Stimulated activated naive B cell treated with anti-CD40 and anti-IgM and Interleukin-4, amounts not matched to agents 10 μg/mL and 1 μg/mL and 100 μg/mL, for 72 hours (primary cell): ENCODE results near the gene KIF16B.
"Not testable (repeated sequence)": the region's sequence is repeated elsewhere in the genome, so short reads cannot be mapped to it uniquely, and the experiment has no call there.

ENCODE experiments used
- ATAC-seq, 2 donors: fragments of 150-1000 bp; cut with Tn5 transposase; replicated peaks; 2 replicates each; pipeline ENCODE4 v1.10.0; 2021; ENCODE audit warnings: moderate library complexity in 1 of 2
- DNase-seq: peaks from one replicate; pipeline ENCODE4 v3.0.0; 2021
- H3K27ac Mint-ChIP-seq: one replicate; pipeline ENCODE4 v1.8.0; 2022; ENCODE audit warnings: mild to moderate bottlenecking, mixed read lengths
- H3K27me3 Mint-ChIP-seq, 2 donors: one replicate each; pipeline ENCODE4 v1.8.0; 2022; ENCODE audit warnings: mixed read lengths in 2 of 2
- H3K36me3 Mint-ChIP-seq, 2 donors: one replicate each; pipeline ENCODE4 v1.8.0; 2022; ENCODE audit warnings: mixed read lengths in 2 of 2, mild to moderate bottlenecking in 1 of 2
- H3K4me1 Mint-ChIP-seq, 2 donors: one replicate each; pipeline ENCODE4 v1.8.0; 2022; ENCODE audit warnings: mixed read lengths in 2 of 2, mild to moderate bottlenecking in 1 of 2
- H3K4me3 Mint-ChIP-seq, 2 donors: one replicate each; pipeline ENCODE4 v1.8.0; 2022; ENCODE audit warnings: mild to moderate bottlenecking in 2 of 2, mixed read lengths in 2 of 2, moderate library complexity in 1 of 2
- H3K9me3 Mint-ChIP-seq, 2 donors: one replicate each; pipeline ENCODE4 v1.8.0; 2022; ENCODE audit warnings: mixed read lengths in 2 of 2, mild to moderate bottlenecking in 1 of 2

The KIF16B gene

DNA sequence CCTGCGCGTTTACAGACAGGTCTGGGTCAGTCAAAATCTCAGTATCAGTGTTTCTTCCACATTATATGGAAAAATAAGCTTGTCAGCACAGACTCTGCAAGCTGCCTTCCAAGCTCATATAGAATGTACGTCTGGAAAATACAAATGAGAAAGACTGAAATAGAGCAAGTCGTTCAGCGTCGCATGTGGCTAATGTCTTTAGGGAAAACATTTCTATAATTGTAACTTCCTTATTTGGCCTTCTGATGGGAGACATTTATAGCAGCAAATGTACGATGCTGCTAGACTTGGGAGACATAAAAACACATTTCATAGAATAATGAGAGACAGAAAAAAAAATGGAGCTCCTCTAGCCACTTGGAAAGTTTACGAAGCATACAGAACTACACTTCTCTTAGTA, 122.2 kb downstream of the KIF16B start:
- Mint-ChIP-seq H3K27me3 (no peaks in the 10 kb centered on the region), H3K4me1 (peaks cover 14 to 43% of the 10 kb centered on the region in 2 donors), H3K36me3 (peaks cover 17 to 26% of the 10 kb centered on the region in 2 donors), H3K9me3 (no peaks in the 10 kb centered on the region), H3K4me3 (peak overlapping the region in 1 of 2 donors; percentile 30), H3K27ac (no peak overlapping the region)
- no peak for DNase-seq
- ATAC-seq, result peak in 1 of 2 donors; percentile 50

GRCh38 chr20:16446991-16447390, 126.3 kb downstream of the KIF16B start:
- ATAC-seq (no peak), DNase-seq (no peak)
- Mint-ChIP-seq H3K4me3 (no peak overlapping the region), H3K9me3 (no peaks in the 10 kb centered on the region), H3K36me3 (peaks cover 17 to 26% of the 10 kb centered on the region in 2 donors), H3K4me1 (peaks cover 13 to 33% of the 10 kb centered on the region in 2 donors), H3K27ac (no peak overlapping the region), H3K27me3 (no peaks in the 10 kb centered on the region)

DNA sequence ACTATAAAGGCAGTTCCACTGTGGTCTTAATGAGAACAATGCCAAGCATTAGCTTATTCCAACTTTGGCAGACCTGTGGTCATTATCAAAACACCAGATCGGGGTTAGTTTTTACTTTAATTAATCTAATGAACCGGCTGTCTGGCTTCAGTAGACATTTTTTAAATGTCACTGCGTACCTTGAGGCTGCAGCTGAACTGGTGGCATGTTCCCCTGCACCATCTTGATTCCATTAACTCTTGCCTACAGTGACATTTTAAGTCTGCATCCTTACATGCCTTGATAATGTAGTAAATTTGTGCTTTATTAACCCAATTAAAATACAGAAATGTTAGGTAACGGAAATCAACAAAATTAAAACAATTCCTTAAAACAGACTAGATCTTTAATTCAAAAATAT, 127.0 kb downstream of the KIF16B start:
- Mint-ChIP-seq H3K4me1 (peaks cover 8 to 26% of the 10 kb centered on the region in 2 donors), H3K27me3 (no peaks in the 10 kb centered on the region), H3K9me3 (no peaks in the 10 kb centered on the region), H3K36me3 (peaks cover 16 to 29% of the 10 kb centered on the region in 2 donors), H3K4me3 (no peak overlapping the region), H3K27ac (no peak overlapping the region)
- ATAC-seq (no peak), DNase-seq (no peak)

DNA sequence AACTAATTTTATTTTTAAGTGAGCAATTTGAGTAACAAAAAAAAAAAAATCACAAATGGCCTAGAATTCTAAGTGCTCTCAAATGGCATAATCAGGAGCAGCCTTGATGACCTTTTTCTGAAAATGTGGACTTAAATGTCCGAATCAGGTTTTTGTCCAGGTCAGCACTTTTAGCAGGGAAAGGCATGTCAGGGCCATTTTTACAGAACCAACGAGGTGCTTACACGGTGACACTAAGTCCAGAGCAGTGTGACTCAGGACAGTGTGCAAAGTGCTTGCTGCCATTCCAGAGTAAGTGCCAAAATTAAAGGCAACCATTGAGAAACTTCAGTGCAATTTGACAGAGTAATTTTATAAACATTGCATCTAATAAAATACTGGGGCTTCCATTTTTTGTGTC, 127.8 kb downstream of the KIF16B start:
- no peaks in the 10 kb centered on the region for H3K27me3 Mint-ChIP-seq
- no peak overlapping the region for H3K4me3 Mint-ChIP-seq
- H3K27ac Mint-ChIP-seq, result no peak overlapping the region
- peaks cover 3 to 18% of the 10 kb centered on the region in 2 donors for H3K4me1 Mint-ChIP-seq
- ATAC-seq (no peak), DNase-seq (no peak)
- H3K9me3 Mint-ChIP-seq, result no peaks in the 10 kb centered on the region
- H3K36me3 Mint-ChIP-seq, result peaks cover 15 to 32% of the 10 kb centered on the region in 2 donors

DNA sequence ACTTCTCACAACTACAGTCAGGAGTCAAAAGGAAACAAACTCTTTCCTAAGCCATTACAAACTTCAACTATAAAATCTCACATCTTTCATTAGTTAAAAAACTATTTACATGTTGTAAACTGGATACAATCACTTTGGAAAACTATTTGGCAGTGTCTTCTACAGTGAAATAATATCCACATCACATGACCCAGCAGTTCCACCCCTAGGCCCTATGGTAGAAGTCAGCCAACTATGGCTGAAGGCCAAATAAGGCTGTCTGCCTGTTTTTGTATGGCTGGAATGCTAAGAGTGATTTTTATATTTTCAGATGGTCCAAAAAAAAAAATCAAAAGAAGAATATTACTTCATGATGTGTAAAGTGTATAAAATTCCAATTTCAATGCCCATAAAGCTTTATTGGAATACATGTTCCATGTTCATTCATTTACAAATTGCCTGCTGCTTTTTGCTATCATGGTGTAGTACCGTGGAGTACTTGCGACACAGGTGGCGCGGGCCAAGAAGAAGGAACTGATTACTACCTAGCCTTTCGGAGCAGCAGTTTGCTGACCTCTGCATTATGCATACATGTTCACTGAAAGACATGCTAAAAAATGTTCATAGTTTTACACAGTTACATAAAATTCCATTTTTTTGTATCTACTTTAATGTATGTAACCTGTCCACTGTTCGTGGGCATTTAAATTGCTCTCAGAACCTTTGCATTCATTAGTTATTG, 129.0 kb downstream of the KIF16B start:
- Mint-ChIP-seq H3K4me1 (peaks cover 1 to 15% of the 10 kb centered on the region in 2 donors), H3K27ac (no peak overlapping the region), H3K27me3 (no peaks in the 10 kb centered on the region), H3K36me3 (peaks cover 20 to 34% of the 10 kb centered on the region in 2 donors), H3K4me3 (no peak overlapping the region), H3K9me3 (peaks cover 5 to 6% of the 10 kb centered on the region in 2 donors)
- DNase-seq (no peak), ATAC-seq (no peak)

DNA sequence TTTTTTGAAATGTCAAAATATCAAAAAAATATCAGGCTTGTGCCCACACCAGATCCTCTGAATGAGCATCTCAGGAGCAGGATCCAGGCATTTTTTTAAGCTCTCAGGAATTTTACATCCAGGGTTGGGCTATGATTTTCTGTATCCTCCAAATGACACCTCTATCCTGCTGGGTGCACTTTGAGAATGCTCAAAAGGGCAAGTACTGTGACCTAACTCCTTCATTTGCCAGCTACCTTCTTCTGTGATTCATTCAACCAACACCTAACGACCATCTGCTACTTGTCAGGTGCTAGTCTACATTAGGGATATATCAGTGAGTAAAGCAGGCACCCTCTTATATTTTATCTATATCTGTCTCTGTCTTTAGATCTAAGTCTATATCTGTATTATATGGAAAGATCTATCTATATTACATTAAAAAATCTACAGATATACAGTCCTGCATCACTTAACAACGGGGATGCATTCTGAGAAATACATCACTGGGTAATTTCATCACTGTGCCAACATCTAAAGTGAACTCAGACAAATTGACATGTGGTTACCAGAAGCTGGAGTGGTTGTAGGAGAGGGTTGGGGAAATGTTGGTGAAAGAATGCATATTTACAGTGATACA, 131.6 kb downstream of the KIF16B start:
- ATAC-seq, result no peak

GRCh38 chr20:16440686-16441085, 132.6 kb downstream of the KIF16B start:
- Mint-ChIP-seq H3K27me3 (no peaks in the 10 kb centered on the region), H3K9me3 (peaks cover 8 to 9% of the 10 kb centered on the region in 2 donors), H3K27ac (no peak overlapping the region), H3K36me3 (peaks cover 19 to 34% of the 10 kb centered on the region in 2 donors), H3K4me3 (no peak overlapping the region), H3K4me1 (peaks cover 0 to 1% of the 10 kb centered on the region in 2 donors)
- DNase-seq, result no peak
- no peak for ATAC-seq

More for the DNA sequence above, 131.6 kb downstream of the KIF16B start:
- Mint-ChIP-seq H3K4me3 (no peak overlapping the region), H3K27me3 (no peaks in the 10 kb centered on the region), H3K27ac (no peak overlapping the region), H3K9me3 (peaks cover 7 to 8% of the 10 kb centered on the region in 2 donors), H3K36me3 (peaks cover 19 to 31% of the 10 kb centered on the region in 2 donors), H3K4me1 (peaks cover 0 to 1% of the 10 kb centered on the region in 2 donors)
- no peak for DNase-seq

DNA sequence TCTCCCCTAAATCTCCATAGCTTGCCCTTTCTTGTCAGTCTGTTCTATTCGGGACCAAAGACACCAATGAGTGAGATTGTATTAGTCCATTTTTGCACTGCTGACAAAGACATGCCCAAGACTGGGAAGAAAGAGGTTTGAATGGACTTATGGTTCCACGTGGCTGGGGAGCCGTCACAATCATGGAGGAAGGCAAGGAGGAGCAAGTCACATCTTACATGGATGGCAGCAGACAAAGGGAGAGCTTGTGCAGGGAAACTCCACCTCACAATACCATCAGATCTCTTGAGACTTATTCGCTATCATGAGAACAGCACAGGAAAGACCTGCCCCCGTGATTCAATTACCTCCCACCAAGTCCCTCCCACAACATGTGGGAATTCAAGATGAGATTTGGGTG, 133.7 kb downstream of the KIF16B start:
- not testable (repeated sequence) for ATAC-seq, H3K27ac Mint-ChIP-seq
- peaks cover 19 to 40% of the 10 kb centered on the region in 2 donors for H3K36me3 Mint-ChIP-seq

DNA sequence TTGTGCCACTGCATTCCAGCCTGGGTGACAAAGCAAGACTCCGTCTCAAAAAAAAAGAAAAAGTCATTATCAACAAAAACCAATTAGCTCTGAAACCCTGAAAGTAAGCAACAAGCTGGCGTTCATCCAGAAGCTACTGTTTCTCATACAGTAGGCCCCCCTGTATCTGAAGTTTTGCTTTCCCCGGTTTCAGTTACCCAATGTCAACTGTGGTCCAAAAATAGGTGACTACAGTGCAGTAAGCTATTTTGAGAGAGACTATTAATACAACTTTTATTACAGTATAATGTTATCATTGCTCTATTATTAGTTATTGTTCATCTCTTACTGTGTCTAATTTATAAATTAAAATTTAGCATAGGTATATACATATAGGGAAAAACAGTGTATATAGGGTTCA, 135.1 kb downstream of the KIF16B start:
- DNase-seq (no peak), ATAC-seq (no peak)
- Mint-ChIP-seq H3K4me3 (no peak overlapping the region), H3K36me3 (peaks cover 19 to 45% of the 10 kb centered on the region in 2 donors), H3K4me1 (peaks cover 5 to 6% of the 10 kb centered on the region in 2 donors), H3K9me3 (peaks cover 8 to 12% of the 10 kb centered on the region in 2 donors), H3K27me3 (no peaks in the 10 kb centered on the region), H3K27ac (no peak overlapping the region)

More for the DNA sequence above, 133.7 kb downstream of the KIF16B start:
- peaks cover 8 to 12% of the 10 kb centered on the region in 2 donors for H3K9me3 Mint-ChIP-seq
- H3K4me1 Mint-ChIP-seq, DNase-seq, H3K4me3 Mint-ChIP-seq, H3K27me3 Mint-ChIP-seq: not testable (repeated sequence)

DNA sequence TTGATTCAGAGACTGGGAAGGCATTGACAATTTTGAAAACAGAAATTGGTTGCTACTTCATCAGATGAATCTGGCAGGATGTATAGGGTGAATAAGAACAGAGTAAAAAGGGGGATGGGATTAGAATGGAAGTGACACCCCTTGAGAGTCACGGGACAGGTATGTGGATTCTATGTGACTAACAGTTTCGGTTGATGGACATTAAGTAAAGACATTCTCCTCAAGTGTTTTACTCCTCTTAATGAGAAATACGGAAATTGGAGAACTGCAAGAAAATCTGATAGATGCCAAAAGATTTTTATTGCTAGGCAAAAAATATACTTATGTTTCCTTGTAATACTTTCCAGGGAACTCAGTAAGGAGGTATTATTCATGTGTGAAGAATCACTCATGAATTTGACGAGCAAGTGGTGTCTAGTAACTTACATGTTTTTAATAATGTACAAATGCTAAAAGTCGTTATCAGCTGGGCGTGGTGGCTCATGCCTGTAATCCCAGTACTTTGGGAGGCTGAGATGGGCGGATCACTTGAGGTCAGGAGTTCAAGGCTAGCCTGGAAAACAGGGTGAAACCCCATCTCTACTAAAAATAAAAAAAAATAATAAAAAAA, 135.8 kb downstream of the KIF16B start:
- Mint-ChIP-seq H3K27ac (no peak overlapping the region), H3K9me3 (peaks cover 8 to 12% of the 10 kb centered on the region in 2 donors), H3K4me3 (no peak overlapping the region), H3K27me3 (no peaks in the 10 kb centered on the region), H3K36me3 (peaks cover 19 to 45% of the 10 kb centered on the region in 2 donors), H3K4me1 (peaks cover 5 to 6% of the 10 kb centered on the region in 2 donors)
- ATAC-seq (no peak), DNase-seq (no peak)

DNA sequence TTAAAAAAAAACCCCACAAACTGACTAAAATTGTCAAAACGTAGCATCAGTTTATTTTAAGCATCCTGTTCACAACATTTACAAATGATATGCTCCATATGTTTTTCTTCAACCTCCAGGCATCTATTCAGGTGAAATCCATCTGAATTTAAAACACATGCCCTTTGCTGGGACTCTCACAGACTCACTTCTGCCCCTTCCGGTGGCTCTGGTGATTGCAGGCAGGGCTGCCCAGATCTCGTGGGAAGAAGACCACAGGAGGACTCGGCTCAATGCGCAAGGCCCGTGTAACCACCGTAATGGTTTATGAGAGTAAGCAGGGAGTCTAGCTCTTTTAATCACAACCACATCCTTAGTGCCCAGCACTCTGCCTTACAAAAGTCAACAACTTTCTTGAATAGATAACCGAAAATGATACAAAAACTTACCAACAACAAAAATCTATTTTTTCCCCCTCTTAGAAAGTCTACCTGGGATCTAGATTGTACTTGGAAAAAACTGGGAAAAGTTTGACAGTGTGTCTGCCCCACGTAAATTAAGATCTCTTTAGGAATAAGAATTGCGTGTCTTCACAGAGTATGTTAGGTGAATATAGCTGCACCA, 139.1 kb downstream of the KIF16B start:
- peaks cover 2 to 7% of the 10 kb centered on the region in 2 donors for H3K9me3 Mint-ChIP-seq
- peaks cover 5 to 11% of the 10 kb centered on the region in 2 donors for H3K4me1 Mint-ChIP-seq
- peak; percentile 36 to 63 for ATAC-seq
- DNase-seq, result peak; percentile 46
- H3K4me3 Mint-ChIP-seq, result no peak overlapping the region
- H3K36me3 Mint-ChIP-seq, result peaks cover 8 to 41% of the 10 kb centered on the region in 2 donors
- H3K27me3 Mint-ChIP-seq, result no peaks in the 10 kb centered on the region
- no peak overlapping the region for H3K27ac Mint-ChIP-seq

DNA sequence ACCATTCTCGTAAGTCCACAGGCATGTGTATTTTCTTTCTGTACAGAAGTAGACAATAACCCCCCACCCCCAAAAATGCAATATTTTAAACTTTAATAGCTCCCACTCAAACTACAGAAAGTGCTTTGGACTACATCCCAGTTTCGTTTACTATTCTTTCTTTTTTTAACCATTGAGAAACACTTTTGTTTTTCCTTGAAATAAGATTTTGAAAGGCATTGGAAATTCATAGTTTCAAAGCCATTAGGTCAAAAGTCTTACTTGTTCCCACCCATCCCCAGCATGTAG, 140.0 kb downstream of the KIF16B start:
- Mint-ChIP-seq H3K4me1 (peaks cover 5 to 11% of the 10 kb centered on the region in 2 donors), H3K4me3 (no peak overlapping the region), H3K36me3 (peaks cover 7 to 37% of the 10 kb centered on the region in 2 donors), H3K27ac (no peak overlapping the region), H3K27me3 (no peaks in the 10 kb centered on the region), H3K9me3 (peaks cover 0 to 5% of the 10 kb centered on the region in 2 donors)
- DNase-seq (no peak), ATAC-seq (no peak)

DNA sequence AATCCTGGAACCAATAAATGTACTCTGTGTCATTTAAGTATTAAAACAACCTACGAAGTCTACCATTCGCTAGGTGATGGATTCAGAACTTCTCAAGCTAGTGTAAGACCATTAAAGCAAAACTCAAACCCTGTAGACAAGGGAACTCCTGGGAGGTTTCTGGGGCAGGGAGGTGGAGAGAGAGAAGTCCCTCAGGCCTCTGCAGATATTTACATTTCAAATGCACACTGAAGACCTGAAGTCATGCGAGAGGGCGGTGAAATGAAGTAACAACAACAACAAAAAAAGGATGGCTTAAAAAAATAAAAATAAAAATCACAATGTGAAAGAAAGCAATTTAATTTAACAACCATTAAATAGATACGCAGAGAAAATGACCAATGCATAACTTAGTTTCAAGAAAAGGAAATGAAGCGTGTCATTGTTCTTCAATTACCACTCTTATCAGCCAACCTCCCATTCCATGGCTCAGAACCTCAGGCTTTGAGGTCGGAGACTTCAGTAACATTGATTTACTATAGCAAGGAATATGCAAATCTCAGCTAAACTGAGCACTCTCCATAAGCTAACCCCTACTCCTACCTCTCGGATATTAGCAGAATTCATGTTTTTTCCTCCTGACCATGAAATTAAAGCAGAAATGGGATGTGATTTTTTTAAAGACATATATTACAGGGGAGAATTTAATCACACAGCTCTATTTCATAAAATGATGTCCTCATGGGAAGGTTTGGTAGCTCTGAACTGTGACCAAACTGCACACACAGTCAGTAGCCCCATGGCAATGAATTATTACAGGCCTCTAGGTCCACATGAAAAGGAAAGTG, 140.6 kb downstream of the KIF16B start:
- Mint-ChIP-seq H3K4me1 (peaks cover 5 to 11% of the 10 kb centered on the region in 2 donors), H3K36me3 (peaks cover 9 to 43% of the 10 kb centered on the region in 2 donors), H3K9me3 (peaks cover 0 to 5% of the 10 kb centered on the region in 2 donors), H3K4me3 (no peak overlapping the region), H3K27me3 (no peaks in the 10 kb centered on the region), H3K27ac (no peak overlapping the region)
- DNase-seq (no peak), ATAC-seq (no peak)

- no peaks in the 10 kb centered on the region for H3K27me3 Mint-ChIP-seq
- H3K27ac Mint-ChIP-seq, result no peak overlapping the region
- no peak overlapping the region for H3K4me3 Mint-ChIP-seq
- ATAC-seq (no peak), DNase-seq (no peak)
- H3K36me3 Mint-ChIP-seq, result peaks cover 41 to 63% of the 10 kb centered on the region in 2 donors
- H3K9me3 Mint-ChIP-seq, result peaks cover 0 to 8% of the 10 kb centered on the region in 2 donors
- H3K4me1 Mint-ChIP-seq, result peaks cover 0 to 7% of the 10 kb centered on the region in 2 donors
These were observed 145.1 kb downstream of the KIF16B start for GRCh38 chr20:16428112-16428511.
